OCI-LY3 (cell line): ENCODE results near the gene ROBO1.

Experiments
- H2AFZ ChIP-seq: fragments of 200-600, 300-600 bp; shearing (Covaris generic); 2 replicates; pipeline ENCODE4 v1.6.0; 2014; ENCODE audit warnings: antibody characterized with exemption, low read depth, low read length
- H3K27ac ChIP-seq: fragments of 200-600, 300-600 bp; sonication (generic); 2 replicates; pipeline ENCODE4 v1.5.1; 2014; ENCODE audit warnings: mild to moderate bottlenecking, low read length, moderate library complexity, mixed read lengths
- H3K27me3 ChIP-seq: fragments of 200-600, 300-600 bp; sonication (generic); 2 replicates; pipeline ENCODE4 v1.6.1; 2014; ENCODE audit warnings: low read depth, low read length, mixed read lengths
- H3K36me3 ChIP-seq: fragments of 200-600, 300-600 bp; sonication (generic); replicated peaks from 2 replicates; pipeline ENCODE3; 2014; ENCODE audit warnings: low read depth, low read length, mixed read lengths
- H3K4me1 ChIP-seq: fragments of 300-600, 200-600 bp; sonication (generic); 2 replicates; pipeline ENCODE4 v1.6.1; 2014; ENCODE audit warnings: low read length, mixed read lengths
- H3K4me2 ChIP-seq: fragments of 200-600, 300-600 bp; sonication (generic); 2 replicates; pipeline ENCODE4 v1.6.1; 2014; ENCODE audit warnings: low read length, mixed read lengths
- H3K4me3 ChIP-seq: fragments of 300-600, 200-600 bp; sonication (generic); 2 replicates; pipeline ENCODE4 v1.5.1; 2014; ENCODE audit warnings: antibody characterized with exemption, mild to moderate bottlenecking, low read length, moderate library complexity
- H3K79me2 ChIP-seq: fragments of 300-600, 200-600 bp; shearing (Covaris generic); 2 replicates; pipeline ENCODE4 v1.6.1; 2014; ENCODE audit warnings: mild to moderate bottlenecking, low read length, mixed read lengths
- H3K9ac ChIP-seq: fragments of 300-600, 200-600 bp; shearing (Covaris generic); 2 replicates; pipeline ENCODE4 v1.6.0; 2014; ENCODE audit warnings: mild to moderate bottlenecking, low read length, moderate library complexity
- H3K9me3 ChIP-seq: fragments of 200-600, 300-600 bp; shearing (Covaris generic); 2 replicates; pipeline ENCODE4 v1.6.1; 2014; ENCODE audit warnings: low read length, mixed read lengths; ENCODE audit not compliant: insufficient read depth
- H4K20me1 ChIP-seq: fragments of 200-600, 300-600 bp; sonication (generic); 2 replicates; pipeline ENCODE4 v1.6.1; 2016; ENCODE audit warnings: low read length, mixed read lengths; ENCODE audit not compliant: insufficient read depth
- EZH2phosphoT487 ChIP-seq: fragments of 200-600 bp; shearing (Covaris generic); IDR thresholded peaks from 2 replicates; pipeline ENCODE4 v1.6.1; 2018; ENCODE audit warnings: antibody characterized with exemption, mixed run types, low read depth
- TF ChIP-seq, protein P1 (sequence below): fragments of 200-600, 300-600 bp; sonication (generic); IDR thresholded peaks from 2 replicates; pipeline ENCODE4 v1.5.1; 2014; ENCODE audit warnings: antibody characterized with exemption, low read length, low read depth

ROBO1 gene

DNA sequence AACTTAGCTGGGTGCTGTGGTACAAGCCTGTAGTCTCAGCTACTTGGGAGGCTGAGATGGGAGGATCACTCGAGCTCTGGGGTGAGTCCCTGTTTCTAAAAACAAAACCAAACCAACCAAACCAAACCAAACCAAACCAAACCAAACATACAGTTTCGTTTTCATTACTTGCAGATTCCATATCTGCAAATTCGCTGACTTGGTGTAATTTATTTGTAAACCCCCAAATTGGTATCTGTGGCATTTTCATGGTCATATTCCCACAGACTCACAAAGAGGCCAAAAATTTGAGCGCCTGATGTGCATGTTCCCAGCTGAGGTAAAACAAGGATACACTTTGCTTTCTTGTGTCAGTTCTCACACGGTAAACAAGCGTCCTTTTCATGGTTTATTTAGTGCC, 1138.3 kb downstream of the ROBO1 start:
- Histone ChIP-seq H3K36me3 (no peaks in the 10 kb centered on the region), H3K9ac (no peak overlapping the region), H3K79me2 (no peaks in the 10 kb centered on the region), H2AFZ (no peak overlapping the region), H3K27ac (no peak overlapping the region), H3K4me3 (no peak overlapping the region), H3K4me2 (no peak overlapping the region), H4K20me1 (no peaks in the 10 kb centered on the region), H3K9me3 (no peaks in the 10 kb centered on the region), H3K27me3 (no peaks in the 10 kb centered on the region), H3K4me1 (peaks cover 22% of the 10 kb centered on the region)
- TF ChIP-seq, protein P1, sequence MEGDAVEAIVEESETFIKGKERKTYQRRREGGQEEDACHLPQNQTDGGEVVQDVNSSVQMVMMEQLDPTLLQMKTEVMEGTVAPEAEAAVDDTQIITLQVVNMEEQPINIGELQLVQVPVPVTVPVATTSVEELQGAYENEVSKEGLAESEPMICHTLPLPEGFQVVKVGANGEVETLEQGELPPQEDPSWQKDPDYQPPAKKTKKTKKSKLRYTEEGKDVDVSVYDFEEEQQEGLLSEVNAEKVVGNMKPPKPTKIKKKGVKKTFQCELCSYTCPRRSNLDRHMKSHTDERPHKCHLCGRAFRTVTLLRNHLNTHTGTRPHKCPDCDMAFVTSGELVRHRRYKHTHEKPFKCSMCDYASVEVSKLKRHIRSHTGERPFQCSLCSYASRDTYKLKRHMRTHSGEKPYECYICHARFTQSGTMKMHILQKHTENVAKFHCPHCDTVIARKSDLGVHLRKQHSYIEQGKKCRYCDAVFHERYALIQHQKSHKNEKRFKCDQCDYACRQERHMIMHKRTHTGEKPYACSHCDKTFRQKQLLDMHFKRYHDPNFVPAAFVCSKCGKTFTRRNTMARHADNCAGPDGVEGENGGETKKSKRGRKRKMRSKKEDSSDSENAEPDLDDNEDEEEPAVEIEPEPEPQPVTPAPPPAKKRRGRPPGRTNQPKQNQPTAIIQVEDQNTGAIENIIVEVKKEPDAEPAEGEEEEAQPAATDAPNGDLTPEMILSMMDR: no peak
- TF ChIP-seq EZH2phosphoT487: no peak

DNA sequence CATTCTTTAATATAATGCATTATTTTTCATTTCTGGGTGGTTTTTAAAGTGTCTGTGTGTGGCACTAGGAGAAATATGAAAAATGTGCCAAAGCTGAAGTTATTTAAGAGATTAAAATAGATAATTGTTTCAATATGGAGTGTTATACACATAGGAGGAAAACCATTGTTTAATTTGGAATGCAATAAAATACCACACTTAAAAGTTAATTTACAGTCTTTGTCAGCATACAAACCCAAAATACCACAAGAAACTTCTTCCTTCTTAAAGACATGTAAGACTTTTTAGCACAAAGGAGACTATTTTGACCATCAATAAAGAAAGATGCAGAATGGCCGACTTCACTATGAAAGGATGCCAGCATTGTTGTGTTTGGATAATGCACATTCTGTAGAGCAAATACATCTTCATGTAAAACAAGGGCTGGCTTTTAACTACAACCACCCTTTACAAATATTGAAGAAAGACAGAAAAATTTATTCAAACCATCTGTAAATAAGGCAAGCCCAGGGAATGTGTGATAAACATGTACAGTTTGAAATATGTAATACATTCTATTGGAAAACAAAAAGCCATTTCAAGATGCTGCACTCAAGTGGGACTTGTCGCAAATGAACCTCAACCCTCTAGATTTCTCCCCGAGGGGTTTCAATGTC, 1146.6 kb downstream of the ROBO1 start:
- H3K36me3 ChIP-seq: no peaks in the 10 kb centered on the region
- H2AFZ ChIP-seq: no peak overlapping the region
- no peak for TF ChIP-seq EZH2phosphoT487
- TF ChIP-seq, protein P1: no peak
- no peaks in the 10 kb centered on the region for H3K79me2 ChIP-seq
- H3K4me1 ChIP-seq: no peaks in the 10 kb centered on the region
- no peaks in the 10 kb centered on the region for H3K9me3 ChIP-seq
- no peak overlapping the region for H3K27ac ChIP-seq
- H3K4me2 ChIP-seq: no peak overlapping the region
- no peaks in the 10 kb centered on the region for H3K27me3 ChIP-seq
- H3K4me3 ChIP-seq: no peak overlapping the region
- no peaks in the 10 kb centered on the region for H4K20me1 ChIP-seq
- H3K9ac ChIP-seq: no peak overlapping the region

DNA sequence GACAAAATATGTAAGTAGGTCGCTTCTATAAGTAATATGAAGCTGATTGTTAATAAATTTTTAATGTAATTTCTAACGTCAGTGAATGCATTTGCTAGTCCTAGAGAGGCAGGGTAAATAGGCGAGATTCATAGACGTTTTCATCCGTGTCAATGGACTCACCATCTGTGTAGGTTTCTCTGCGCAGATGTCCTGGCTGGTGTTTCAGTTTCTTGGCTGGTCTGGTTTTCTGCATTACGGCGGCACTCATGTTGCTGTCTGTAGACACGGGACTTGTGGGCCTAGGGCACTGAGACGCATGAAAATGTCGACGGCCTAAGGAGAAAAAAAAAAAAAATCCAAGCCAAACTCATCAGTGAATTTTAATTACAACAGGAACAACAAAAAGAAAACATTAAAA, 1153.3 kb downstream of the ROBO1 start:
- TF ChIP-seq, protein P1: no peak
- no peak for TF ChIP-seq EZH2phosphoT487
- no peak overlapping the region for H2AFZ ChIP-seq
- no peaks in the 10 kb centered on the region for H3K79me2 ChIP-seq
- H4K20me1 ChIP-seq: no peaks in the 10 kb centered on the region
- H3K4me1 ChIP-seq: no peaks in the 10 kb centered on the region
- H3K4me2 ChIP-seq: no peak overlapping the region
- H3K9me3 ChIP-seq: no peaks in the 10 kb centered on the region
- H3K27me3 ChIP-seq: no peaks in the 10 kb centered on the region
- H3K36me3 ChIP-seq: no peaks in the 10 kb centered on the region
- no peak overlapping the region for H3K27ac ChIP-seq
- no peak overlapping the region for H3K9ac ChIP-seq
- no peak overlapping the region for H3K4me3 ChIP-seq

DNA sequence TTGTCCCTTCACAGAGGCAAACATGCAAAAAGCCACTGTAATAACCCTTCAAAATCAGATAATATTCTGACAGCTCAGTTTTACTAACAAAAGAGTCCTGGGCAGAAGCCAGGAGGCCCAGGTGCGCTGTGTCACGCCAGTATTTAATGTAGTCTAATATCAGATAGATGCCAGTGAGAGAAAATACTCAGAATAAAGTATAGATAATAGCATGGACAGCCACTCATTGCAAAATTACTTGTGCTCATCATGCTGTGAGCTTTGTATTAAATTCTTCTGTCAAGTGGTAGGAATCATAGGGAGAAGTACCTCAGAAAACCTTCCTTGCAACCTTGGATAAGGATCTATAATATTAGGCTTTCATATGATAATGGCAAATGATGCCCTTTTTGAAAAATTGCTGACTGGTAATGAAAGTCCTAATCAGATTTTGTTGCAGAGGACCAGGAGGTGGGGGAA, 1154.3 kb downstream of the ROBO1 start:
- Histone ChIP-seq H3K79me2 (no peaks in the 10 kb centered on the region), H2AFZ (no peak overlapping the region), H3K36me3 (no peaks in the 10 kb centered on the region), H4K20me1 (no peaks in the 10 kb centered on the region), H3K27ac (no peak overlapping the region), H3K9ac (no peak overlapping the region), H3K4me3 (no peak overlapping the region), H3K27me3 (no peaks in the 10 kb centered on the region), H3K4me2 (no peak overlapping the region), H3K9me3 (no peaks in the 10 kb centered on the region), H3K4me1 (no peaks in the 10 kb centered on the region)
- TF ChIP-seq EZH2phosphoT487: no peak
- TF ChIP-seq, protein P1: no peak
